ENCODE measurements around the gene TEAD3.

TEAD3 gene

DNA sequence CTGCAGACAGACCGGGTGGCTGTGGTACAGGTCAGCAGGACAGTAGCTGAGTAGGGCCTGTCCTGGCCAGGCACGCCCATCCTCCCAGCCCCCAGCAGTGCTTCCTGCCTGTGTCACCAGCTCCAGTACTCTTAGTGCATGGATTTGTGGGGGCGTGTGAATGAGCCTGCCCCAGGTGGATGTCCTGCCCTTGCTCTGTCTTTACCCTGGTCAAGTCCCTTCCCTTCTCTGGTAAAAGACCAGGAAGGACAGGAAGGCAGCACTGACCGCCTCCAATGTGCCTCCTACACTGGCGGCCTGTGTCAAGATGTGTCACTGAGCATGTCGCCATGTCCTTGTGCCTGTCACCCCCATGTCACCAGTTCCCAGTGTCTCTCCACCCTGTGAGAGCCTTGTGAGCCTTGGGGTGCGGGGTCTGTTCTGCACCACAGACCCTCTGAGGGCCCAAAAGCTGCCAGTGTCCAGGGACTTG, 11.9 kb downstream of the TEAD3 start:
- no peak overlapping the region for H3K4me3 ChIP-seq (ENCODE audit: low read length)
- H3K4me1 ChIP-seq (ENCODE audit: insufficient read depth, low read length), result peaks cover 7% of the 10 kb centered on the region
- H2AFZ ChIP-seq (ENCODE audit: low read depth, low read length), result no peak overlapping the region
- no peaks in the 10 kb centered on the region for H3K27me3 ChIP-seq (ENCODE audit: insufficient read depth, low read length)
- H3K36me3 ChIP-seq (ENCODE audit: insufficient read depth, low read length), result no peaks in the 10 kb centered on the region
- no peaks in the 10 kb centered on the region for H3K9me3 ChIP-seq (ENCODE audit: low read length)

- Histone ChIP-seq H3K9me3 (ENCODE audit: low read length) (no peaks in the 10 kb centered on the region), H3K27me3 (ENCODE audit: insufficient read depth, low read length) (no peaks in the 10 kb centered on the region), H2AFZ (ENCODE audit: low read depth, low read length) (no peak overlapping the region), H3K4me1 (ENCODE audit: insufficient read depth, low read length) (peaks cover 5% of the 10 kb centered on the region), H3K4me3 (ENCODE audit: low read length) (no peak overlapping the region), H3K36me3 (ENCODE audit: insufficient read depth, low read length) (no peaks in the 10 kb centered on the region)
Measured at GRCh38 chr6:35483893-35484645, 12.8 kb downstream of the TEAD3 start.

GRCh38 chr6:35483490-35483889, 13.4 kb downstream of the TEAD3 start:
- Histone ChIP-seq H3K4me1 (ENCODE audit: insufficient read depth, low read length) (peaks cover 5% of the 10 kb centered on the region), H3K27me3 (ENCODE audit: insufficient read depth, low read length) (no peaks in the 10 kb centered on the region), H3K9me3 (ENCODE audit: low read length) (no peaks in the 10 kb centered on the region), H3K4me3 (ENCODE audit: low read length) (no peak overlapping the region), H2AFZ (ENCODE audit: low read depth, low read length) (no peak overlapping the region), H3K36me3 (ENCODE audit: insufficient read depth, low read length) (no peaks in the 10 kb centered on the region)

DNA sequence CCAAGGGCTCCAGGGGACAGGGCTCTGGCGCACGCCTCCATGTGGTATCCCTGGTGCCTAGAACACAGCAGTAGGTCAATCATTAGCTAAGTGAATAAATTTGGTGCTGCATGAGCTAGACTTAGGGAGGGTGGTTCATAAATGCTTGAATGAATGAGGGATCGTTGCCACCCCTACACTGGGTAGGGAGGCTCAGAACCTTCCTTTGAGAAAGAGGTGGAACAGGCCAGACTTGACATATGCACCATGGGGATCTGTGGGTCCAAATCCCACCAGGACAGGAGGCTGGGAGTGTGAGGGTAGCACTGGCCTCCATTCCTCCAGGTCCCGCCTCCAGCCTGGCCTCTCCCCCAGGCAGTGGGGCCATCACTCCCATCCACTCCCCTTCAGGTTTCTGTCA, 13.8 kb downstream of the TEAD3 start:
- Histone ChIP-seq H3K4me1 (ENCODE audit: insufficient read depth, low read length) (peaks cover 5% of the 10 kb centered on the region), H3K36me3 (ENCODE audit: insufficient read depth, low read length) (no peaks in the 10 kb centered on the region), H2AFZ (ENCODE audit: low read depth, low read length) (no peak overlapping the region), H3K27me3 (ENCODE audit: insufficient read depth, low read length) (no peaks in the 10 kb centered on the region), H3K9me3 (ENCODE audit: low read length) (no peaks in the 10 kb centered on the region), H3K4me3 (ENCODE audit: low read length) (no peak overlapping the region)

DNA sequence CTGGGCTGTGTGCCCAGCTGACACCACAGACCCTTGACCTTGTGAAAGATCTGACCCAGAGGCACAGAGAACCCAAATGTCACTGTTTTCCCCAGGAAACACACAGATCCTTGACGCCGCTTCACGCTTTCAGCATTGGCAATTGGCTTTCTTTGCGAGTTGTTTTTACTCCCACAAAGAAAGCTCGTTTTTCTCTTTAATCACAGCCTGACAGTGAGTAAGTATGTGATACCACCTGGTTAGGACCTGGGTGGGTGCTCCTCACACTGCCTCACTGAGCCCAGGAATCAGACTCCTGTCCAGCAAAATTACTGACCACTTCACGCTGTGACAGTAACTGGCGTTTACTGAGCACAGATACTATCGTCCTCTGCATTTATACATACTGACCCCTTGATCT, 15.7 kb downstream of the TEAD3 start:
- H3K4me3 ChIP-seq (ENCODE audit: low read length), result no peak overlapping the region

GRCh38 chr6:35480176-35480575, 16.7 kb downstream of the TEAD3 start:
- H3K4me3 ChIP-seq (ENCODE audit: low read length), result no peak overlapping the region
- H3K36me3 ChIP-seq (ENCODE audit: insufficient read depth, low read length), result peaks cover 9% of the 10 kb centered on the region
- no peaks in the 10 kb centered on the region for H3K27me3 ChIP-seq (ENCODE audit: insufficient read depth, low read length)
- H3K9me3 ChIP-seq (ENCODE audit: low read length), result no peaks in the 10 kb centered on the region
- H3K4me1 ChIP-seq (ENCODE audit: insufficient read depth, low read length), result peaks cover 6% of the 10 kb centered on the region
- H2AFZ ChIP-seq (ENCODE audit: low read depth, low read length), result no peak overlapping the region

More for the DNA sequence above, 15.7 kb downstream of the TEAD3 start:
- H2AFZ ChIP-seq (ENCODE audit: low read depth, low read length), result no peak overlapping the region
- no peaks in the 10 kb centered on the region for H3K9me3 ChIP-seq (ENCODE audit: low read length)
- no peaks in the 10 kb centered on the region for H3K27me3 ChIP-seq (ENCODE audit: insufficient read depth, low read length)
- peaks cover 11% of the 10 kb centered on the region for H3K4me1 ChIP-seq (ENCODE audit: insufficient read depth, low read length)
- peaks cover under 1% of the 10 kb centered on the region for H3K36me3 ChIP-seq (ENCODE audit: insufficient read depth, low read length)

GRCh38 chr6:35478259-35478658, 18.6 kb downstream of the TEAD3 start:
- no peak overlapping the region for H2AFZ ChIP-seq (ENCODE audit: low read depth, low read length)
- peaks cover 14% of the 10 kb centered on the region for H3K36me3 ChIP-seq (ENCODE audit: insufficient read depth, low read length)
- no peak overlapping the region for H3K4me3 ChIP-seq (ENCODE audit: low read length)
- H3K9me3 ChIP-seq (ENCODE audit: low read length), result no peaks in the 10 kb centered on the region
- H3K27me3 ChIP-seq (ENCODE audit: insufficient read depth, low read length), result no peaks in the 10 kb centered on the region
- peaks cover 6% of the 10 kb centered on the region for H3K4me1 ChIP-seq (ENCODE audit: insufficient read depth, low read length)

- Histone ChIP-seq H2AFZ (ENCODE audit: low read depth, low read length) (no peak overlapping the region), H3K4me3 (ENCODE audit: low read length) (no peak overlapping the region), H3K36me3 (ENCODE audit: insufficient read depth, low read length) (peaks cover 17% of the 10 kb centered on the region), H3K4me1 (ENCODE audit: insufficient read depth, low read length) (peaks cover 6% of the 10 kb centered on the region), H3K27me3 (ENCODE audit: insufficient read depth, low read length) (no peaks in the 10 kb centered on the region), H3K9me3 (ENCODE audit: low read length) (no peaks in the 10 kb centered on the region)
Measured at GRCh38 chr6:35477551-35478179, 19.2 kb downstream of the TEAD3 start.

GRCh38 chr6:35477028-35477427, 19.9 kb downstream of the TEAD3 start:
- H2AFZ ChIP-seq (ENCODE audit: low read depth, low read length), result no peak overlapping the region
- no peak overlapping the region for H3K4me3 ChIP-seq (ENCODE audit: low read length)
- no peaks in the 10 kb centered on the region for H3K9me3 ChIP-seq (ENCODE audit: low read length)
- no peaks in the 10 kb centered on the region for H3K27me3 ChIP-seq (ENCODE audit: insufficient read depth, low read length)
- peaks cover 6% of the 10 kb centered on the region for H3K4me1 ChIP-seq (ENCODE audit: insufficient read depth, low read length)
- peaks cover 23% of the 10 kb centered on the region for H3K36me3 ChIP-seq (ENCODE audit: insufficient read depth, low read length)

- Histone ChIP-seq H3K4me1 (ENCODE audit: insufficient read depth, low read length) (peaks cover 8% of the 10 kb centered on the region), H3K36me3 (ENCODE audit: insufficient read depth, low read length) (peaks cover 32% of the 10 kb centered on the region), H3K9me3 (ENCODE audit: low read length) (no peaks in the 10 kb centered on the region), H3K4me3 (ENCODE audit: low read length) (no peak overlapping the region), H3K27me3 (ENCODE audit: insufficient read depth, low read length) (no peaks in the 10 kb centered on the region), H2AFZ (ENCODE audit: low read depth, low read length) (no peak overlapping the region)
Measured at GRCh38 chr6:35476004-35476403, 20.9 kb downstream of the TEAD3 start.

DNA sequence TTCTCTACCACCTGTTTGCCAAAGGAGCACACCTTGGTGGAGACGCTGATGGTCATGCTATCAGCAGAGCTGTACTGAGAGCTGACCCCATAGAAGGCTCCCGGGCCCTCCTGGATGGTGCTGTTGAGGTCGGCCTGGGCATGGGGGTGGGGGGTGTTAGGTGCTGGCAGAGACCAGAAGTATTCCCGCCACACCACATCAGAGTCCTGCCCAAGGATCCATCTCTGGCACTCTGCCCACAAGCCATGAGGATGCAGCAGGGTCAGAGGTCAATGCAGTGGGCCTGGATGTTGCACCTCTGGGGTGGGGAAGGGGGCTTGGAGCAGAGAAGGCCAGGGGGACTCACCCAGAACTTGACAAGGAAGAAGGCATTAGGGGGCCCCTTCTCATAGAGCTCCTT, 21.3 kb downstream of the TEAD3 start:
- Histone ChIP-seq H2AFZ (ENCODE audit: low read depth, low read length) (no peak overlapping the region), H3K4me1 (ENCODE audit: insufficient read depth, low read length) (peaks cover 11% of the 10 kb centered on the region), H3K9me3 (ENCODE audit: low read length) (no peaks in the 10 kb centered on the region), H3K36me3 (ENCODE audit: insufficient read depth, low read length) (peaks cover 36% of the 10 kb centered on the region), H3K4me3 (ENCODE audit: low read length) (no peak overlapping the region), H3K27me3 (ENCODE audit: insufficient read depth, low read length) (no peaks in the 10 kb centered on the region)

- Histone ChIP-seq H3K36me3 (ENCODE audit: insufficient read depth, low read length) (peaks cover 41% of the 10 kb centered on the region), H3K27me3 (ENCODE audit: insufficient read depth, low read length) (no peaks in the 10 kb centered on the region), H3K4me3 (ENCODE audit: low read length) (no peak overlapping the region), H2AFZ (ENCODE audit: low read depth, low read length) (no peak overlapping the region), H3K9me3 (ENCODE audit: low read length) (no peaks in the 10 kb centered on the region), H3K4me1 (ENCODE audit: insufficient read depth, low read length) (peaks cover 15% of the 10 kb centered on the region)
Measured at GRCh38 chr6:35474942-35475570, 21.8 kb downstream of the TEAD3 start.

- no peak overlapping the region for H3K4me3 ChIP-seq (ENCODE audit: low read length)
- no peak overlapping the region for H2AFZ ChIP-seq (ENCODE audit: low read depth, low read length)
- H3K9me3 ChIP-seq (ENCODE audit: low read length), result no peaks in the 10 kb centered on the region
- H3K36me3 ChIP-seq (ENCODE audit: insufficient read depth, low read length), result peaks cover 48% of the 10 kb centered on the region
- peaks cover 22% of the 10 kb centered on the region for H3K4me1 ChIP-seq (ENCODE audit: insufficient read depth, low read length)
- H3K27me3 ChIP-seq (ENCODE audit: insufficient read depth, low read length), result no peaks in the 10 kb centered on the region
Measured at GRCh38 chr6:35474131-35474941, 22.5 kb downstream of the TEAD3 start.
